GM12864 (cell line): ENCODE results near the gene IFT81.

Experiments used
- DNase-seq: peaks from one replicate; pipeline ENCODE4 v3.0.0-alpha.2; 2011; ENCODE audit warnings: low read depth
- H3K4me3 ChIP-seq: 2 replicates; pipeline ENCODE4 v1.5.1; 2011; ENCODE audit warnings: mild to moderate bottlenecking, low read depth, low read length, control low read depth
- CTCF ChIP-seq: IDR thresholded peaks from 2 replicates; pipeline ENCODE4 v1.5.1; 2011; ENCODE audit warnings: low read depth, mild to moderate bottlenecking, moderate library complexity, low read length, control low read depth, inconsistent platforms; ENCODE audit errors: missing control alignments

IFT81 gene

GRCh38 chr12:110137786-110138185 lies 13.6 kb downstream of the IFT81 start:
- no peak overlapping the region for H3K4me3 ChIP-seq
- no peak for TF ChIP-seq CTCF
- no peak for DNase-seq

- no peak for DNase-seq
- H3K4me3 ChIP-seq = no peak overlapping the region
- no peak for TF ChIP-seq CTCF
Measured at GRCh38 chr12:110141389-110141788, 17.2 kb downstream of the IFT81 start.

DNA sequence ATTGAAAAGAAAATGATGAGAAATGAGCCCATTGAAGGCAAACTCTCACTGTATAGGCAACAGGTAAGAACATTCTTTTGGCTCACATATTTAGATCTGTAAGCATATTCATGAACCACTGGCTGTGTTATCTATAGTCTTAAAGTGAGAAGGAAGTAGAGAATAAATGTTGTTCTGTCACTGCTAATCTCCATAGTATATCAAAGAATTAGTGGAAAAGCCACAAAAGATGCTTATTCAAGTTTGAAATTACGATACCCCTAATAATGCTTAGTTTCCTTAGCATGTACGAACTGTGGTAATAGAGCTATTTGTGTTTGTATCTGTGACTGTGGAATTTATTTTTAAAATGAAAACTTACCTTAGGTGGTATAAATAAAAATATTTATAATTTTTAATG lies 22.8 kb downstream of the IFT81 start:
- no peak for DNase-seq
- no peak for TF ChIP-seq CTCF
- no peak overlapping the region for H3K4me3 ChIP-seq

GRCh38 chr12:110149086-110149660 lies 25.0 kb downstream of the IFT81 start:
- no peak for DNase-seq
- TF ChIP-seq CTCF = no peak
- no peak overlapping the region for H3K4me3 ChIP-seq

DNA sequence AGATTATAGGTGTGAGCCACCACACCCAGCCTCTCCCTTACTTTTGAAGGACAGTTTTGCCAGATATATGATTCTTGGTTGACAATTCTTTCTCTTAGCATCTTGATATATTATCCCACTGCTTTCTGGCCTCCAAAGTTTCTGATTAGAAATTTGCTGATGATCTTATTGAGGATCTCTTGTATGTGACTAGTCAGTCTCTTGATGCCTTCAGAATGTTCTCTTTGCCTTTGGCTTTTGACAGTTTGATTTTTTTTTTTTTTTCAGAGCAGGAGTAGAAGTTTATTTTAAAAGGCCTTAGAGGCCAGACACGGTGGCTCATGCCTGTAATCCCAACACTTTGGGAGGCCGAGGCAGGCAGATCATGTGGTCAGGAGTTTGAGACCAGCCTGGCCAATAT lies 32.6 kb downstream of the IFT81 start:
- no peak overlapping the region for H3K4me3 ChIP-seq
- DNase-seq = no peak
- no peak for TF ChIP-seq CTCF

GRCh38 chr12:110157539-110157938 lies 33.4 kb downstream of the IFT81 start:
- no peak for TF ChIP-seq CTCF
- DNase-seq = no peak
- no peak overlapping the region for H3K4me3 ChIP-seq

- H3K4me3 ChIP-seq = no peak overlapping the region
- TF ChIP-seq CTCF = no peak
- DNase-seq = no peak
Measured at GRCh38 chr12:110159671-110160245, 35.6 kb downstream of the IFT81 start.
